Measurements from ENCODE around the gene ANXA8. TPM values are rescaled to one million over a fixed set of nuclear protein-coding genes. Genes with fewer than 3 reads are reported as not detected.

The ANXA8 gene
- total RNA-seq, 4 donors from 2014 or later, result 101 to 213 (median 180) TPM

- Histone ChIP-seq H3K27me3 (no peaks in the 10 kb centered on the region), H3K4me1 (no peaks in the 10 kb centered on the region), H3K36me3 (no peaks in the 10 kb centered on the region), H3K4me3 (no peak overlapping the region), H3K9me3 (no peaks in the 10 kb centered on the region), H3K27ac (no peak overlapping the region)
- intact Hi-C loops (cut with DNase I), result no loop called here
- WGBS, 2 donors, result 80 to 88% methylated on average over 3 of the region's 3 CpGs
- no peak for TF ChIP-seq CTCF (IDR thresholded peaks at IDR 0.05)
- TF ChIP-seq POLR2A (IDR thresholded peaks at IDR 0.05), result no peak
- DNase-seq, result no peak
Observed at GRCh38 chr10:47454780-47455058, 29.2 kb downstream of the ANXA8 start.

GRCh38 chr10:47454008-47454779, 29.7 kb downstream of the ANXA8 start:
- intact Hi-C loops (cut with DNase I), result no loop called here
- DNase-seq, result no peak
- H3K4me3 ChIP-seq, result no peak overlapping the region
- no peak overlapping the region for H3K27ac ChIP-seq
- H3K9me3 ChIP-seq, result no peaks in the 10 kb centered on the region
- no peak for TF ChIP-seq POLR2A (IDR thresholded peaks at IDR 0.05)
- no peak for TF ChIP-seq CTCF (IDR thresholded peaks at IDR 0.05)
- H3K4me1 ChIP-seq, result no peaks in the 10 kb centered on the region
- WGBS, 2 donors, result 63 to 73% methylated on average over 3 to 5 of the region's 10 CpGs
- no peaks in the 10 kb centered on the region for H3K27me3 ChIP-seq
- H3K36me3 ChIP-seq, result no peaks in the 10 kb centered on the region

- TF ChIP-seq POLR2A (IDR thresholded peaks at IDR 0.05) (no peak), CTCF (IDR thresholded peaks at IDR 0.05) (no peak)
- DNase-seq, result no peak
- H3K36me3 ChIP-seq, result no peaks in the 10 kb centered on the region
- no peak overlapping the region for H3K4me3 ChIP-seq
- intact Hi-C loops (cut with DNase I), result no loop called here
- no peak overlapping the region for H3K27ac ChIP-seq
- no peaks in the 10 kb centered on the region for H3K4me1 ChIP-seq
- WGBS, 2 donors, result 52 to 77% methylated on average over 2 to 3 of the region's 7 CpGs
- no peaks in the 10 kb centered on the region for H3K9me3 ChIP-seq
- no peaks in the 10 kb centered on the region for H3K27me3 ChIP-seq
Observed at GRCh38 chr10:47453141-47454007, 30.5 kb downstream of the ANXA8 start.

GRCh38 chr10:47452495-47453140, 31.3 kb downstream of the ANXA8 start:
- no peaks in the 10 kb centered on the region for H3K27me3 ChIP-seq
- intact Hi-C loops (cut with DNase I), result no loop called here
- TF ChIP-seq CTCF (IDR thresholded peaks at IDR 0.05), result no peak
- no peak for TF ChIP-seq POLR2A (IDR thresholded peaks at IDR 0.05)
- DNase-seq, result no peak
- H3K27ac ChIP-seq, result no peak overlapping the region
- no peak overlapping the region for H3K4me3 ChIP-seq
- H3K9me3 ChIP-seq, result no peaks in the 10 kb centered on the region
- no peaks in the 10 kb centered on the region for H3K4me1 ChIP-seq
- WGBS, 2 donors, result 66 to 77% methylated on average over 6 of the region's 11 CpGs
- H3K36me3 ChIP-seq, result no peaks in the 10 kb centered on the region

- WGBS, 2 donors, result 53 to 82% methylated on average over 2 to 6 of the region's 7 CpGs
- H3K4me3 ChIP-seq, result no peak overlapping the region
- H3K27ac ChIP-seq, result no peak overlapping the region
- no peaks in the 10 kb centered on the region for H3K27me3 ChIP-seq
- TF ChIP-seq CTCF (IDR thresholded peaks at IDR 0.05), result no peak
- no peak for TF ChIP-seq POLR2A (IDR thresholded peaks at IDR 0.05)
- no peaks in the 10 kb centered on the region for H3K36me3 ChIP-seq
- H3K9me3 ChIP-seq, result no peaks in the 10 kb centered on the region
- no peak for DNase-seq
- intact Hi-C loops (cut with DNase I), result no loop called here
- H3K4me1 ChIP-seq, result no peaks in the 10 kb centered on the region
Observed at GRCh38 chr10:47451998-47452494, 31.9 kb downstream of the ANXA8 start.

All from esophagus squamous epithelium (tissue), 5 donors.